Measurements from ENCODE around the gene SCG2. TPM values are rescaled to one million over a fixed set of nuclear protein-coding genes. Genes with fewer than 3 reads are reported as not detected.

SCG2 gene
- total and polyA plus RNA-seq, 2 of the 4 experiments (the other 2 are of a cell fraction) = 0.36 to 0.46 TPM

- ChIA-PET POLR2A (ENCODE audit: unreplicated experiment) (no interaction called here), CTCF (no interaction called here)
- intact Hi-C loops (cut with micrococcal nuclease) (no loop called here), dilution Hi-C loops (cut with HindIII; ENCODE audit: low sequenced_read_pairs, unreplicated experiment) (no loop called here), in situ Hi-C loops (cut with MboI; ENCODE audit: low sequenced_read_pairs) (no loop called here)
- no peaks in the 10 kb centered on the region for H4K20me1 ChIP-seq (ENCODE audit: insufficient read depth, low read length)
- H2BK15ac ChIP-seq (ENCODE audit: low read depth, low read length) = no peak overlapping the region
- no peak overlapping the region for H3K9ac ChIP-seq (ENCODE audit: low read depth, low read length)
- no peaks in the 10 kb centered on the region for H3K27me3 ChIP-seq (ENCODE audit: control insufficient read depth, insufficient read depth, low read length)
- H3K14ac ChIP-seq (replicated peaks; ENCODE audit: low read depth, low read length) = no peak overlapping the region
- H3K4ac ChIP-seq (ENCODE audit: low read depth, low read length) = no peak overlapping the region
- DNase-seq = no peak
- no peak overlapping the region for H3K27ac ChIP-seq (ENCODE audit: insufficient read depth, low read length)
- TF ChIP-seq FOS (IDR thresholded peaks at IDR 0.05; ENCODE audit: low read depth, low read length) (no peak), MAZ (IDR thresholded peaks at IDR 0.05; ENCODE audit: borderline replicate concordance, low read depth, low read length) (no peak), CTCF (conservative IDR thresholded peaks at IDR 0.05; ENCODE audit: low read depth, low read length) (no peak), POLR2A (IDR thresholded peaks at IDR 0.05; ENCODE audit: low read depth, low read length) (no peak), MXI1 (IDR thresholded peaks at IDR 0.05; ENCODE audit: borderline replicate concordance, low read depth, low read length) (no peak), CHD1 (IDR thresholded peaks at IDR 0.05; ENCODE audit: low read depth, low read length) (no peak)
- H2BK5ac ChIP-seq (ENCODE audit: low read depth, low read length, poor library complexity, severe bottlenecking) = no peak overlapping the region
- H4K91ac ChIP-seq (ENCODE audit: insufficient read depth, low read depth, low read length) = no peak overlapping the region
- H3K18ac ChIP-seq (ENCODE audit: low read depth, low read length) = no peak overlapping the region
- no peak overlapping the region for H3K56ac ChIP-seq (ENCODE audit: extremely low read depth, insufficient read depth, low read length)
- H4K8ac ChIP-seq (ENCODE audit: low read depth in 2 of 2, low read length in 2 of 2) = no peak overlapping the region
- WGBS, 2 experiments (ENCODE audit: extremely low coverage in 2 of 2, insufficient read length in 1 of 2) = no CpG with 5 or more reads among the region's 1 CpG
- H3K36me3 ChIP-seq (ENCODE audit: control insufficient read depth, insufficient read depth, low read length) = no peaks in the 10 kb centered on the region
- no peak overlapping the region for H2AFZ ChIP-seq (replicated peaks; ENCODE audit: low read length, poor library complexity)
- no TSS peak for BruUV-seq (replicated peaks)
- H2BK20ac ChIP-seq (ENCODE audit: low read depth, low read length) = no peak overlapping the region
- H4K5ac ChIP-seq (ENCODE audit: low read depth, low read length) = no peak overlapping the region
- no peak for ATAC-seq (ENCODE audit: low read depth)
- H3K9me3 ChIP-seq (ENCODE audit: control insufficient read depth, insufficient read depth, low read length) = no peaks in the 10 kb centered on the region
- no peak overlapping the region for H3K23ac ChIP-seq (ENCODE audit: low read depth, low read length)
- H2AK9ac ChIP-seq (replicated peaks; ENCODE audit: low read depth, low read length, poor library complexity) = no peak overlapping the region
- H3K4me1 ChIP-seq (ENCODE audit: control insufficient read depth, insufficient read depth, low read length) = no peaks in the 10 kb centered on the region
- H3K79me1 ChIP-seq (ENCODE audit: low read depth in 1 of 2, low read length in 2 of 2) = no peaks in the 10 kb centered on the region
- H3K9me1 ChIP-seq (ENCODE audit: insufficient read depth, low read length) = no peaks in the 10 kb centered on the region
- no peak overlapping the region for H3K4me3 ChIP-seq (ENCODE audit: insufficient read depth, low read depth, low read length)
- no peak overlapping the region for H2BK120ac ChIP-seq (ENCODE audit: low read depth, low read length)
- no peak overlapping the region for H3K4me2 ChIP-seq (ENCODE audit: low read depth, low read length)
- H2AK5ac ChIP-seq (ENCODE audit: low read depth, low read length) = no peak overlapping the region
These were observed 23.5 kb upstream of the SCG2 start for GRCh38 chr2:223625652-223626051.

All from IMR-90 (cell line).